Activated CD4-positive, alpha-beta T cell treated with anti-CD3 and anti-CD28 coated beads, Interleukin-2, amount 50 U/mL, for 48 hours (primary cell): ENCODE results near the gene STYX.
"Not testable (repeated sequence)": the region's sequence is repeated elsewhere in the genome, so short reads cannot be mapped to it uniquely, and the experiment has no call there.

ENCODE experiments used
- DNase-seq, 2 experiments: peaks; one replicate each; pipeline ENCODE4 v3.0.0-alpha.2; 2020

STYX gene

GRCh38 chr14:52729035-52729434 is 931 bp upstream of the STYX start:
- not testable (repeated sequence) for DNase-seq

DNA sequence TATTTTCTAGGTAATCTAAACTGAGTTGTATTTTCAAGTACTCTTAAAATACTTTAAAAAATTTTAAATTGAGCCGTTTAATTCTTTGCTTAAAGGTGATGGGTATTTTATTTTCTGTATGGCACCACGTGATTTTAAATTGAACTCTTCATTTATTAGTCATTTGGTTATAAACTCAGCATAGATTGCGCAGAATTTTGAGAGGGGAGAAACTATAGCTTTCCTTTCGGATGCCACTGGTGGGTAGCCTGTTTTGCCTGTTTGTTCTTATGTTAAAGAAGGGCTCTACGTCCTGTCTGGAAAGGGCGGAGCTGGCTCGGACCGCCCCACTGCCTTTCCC is 411 bp upstream of the STYX start:
- no peak for DNase-seq

DNA sequence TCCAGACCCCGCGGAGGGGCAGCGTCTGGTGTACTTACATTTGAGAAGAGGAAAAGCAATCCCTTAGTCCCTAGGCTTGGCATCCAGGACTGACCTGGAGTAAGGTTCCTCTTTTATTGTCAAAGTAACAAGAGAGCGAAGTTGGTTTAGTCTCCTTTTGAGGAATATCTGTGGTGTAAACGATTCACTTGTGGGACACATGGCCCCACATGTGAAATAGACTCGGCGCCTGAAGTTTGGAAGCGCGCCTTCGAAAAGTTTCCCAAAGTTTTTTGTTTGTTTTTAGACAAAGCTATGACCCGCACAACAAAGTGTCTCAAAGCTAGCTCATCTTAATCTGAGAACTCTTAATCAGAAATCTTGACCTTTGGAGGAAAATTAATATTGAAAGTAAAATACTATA is 744 bp downstream of the STYX start:
- DNase-seq, result no peak

DNA sequence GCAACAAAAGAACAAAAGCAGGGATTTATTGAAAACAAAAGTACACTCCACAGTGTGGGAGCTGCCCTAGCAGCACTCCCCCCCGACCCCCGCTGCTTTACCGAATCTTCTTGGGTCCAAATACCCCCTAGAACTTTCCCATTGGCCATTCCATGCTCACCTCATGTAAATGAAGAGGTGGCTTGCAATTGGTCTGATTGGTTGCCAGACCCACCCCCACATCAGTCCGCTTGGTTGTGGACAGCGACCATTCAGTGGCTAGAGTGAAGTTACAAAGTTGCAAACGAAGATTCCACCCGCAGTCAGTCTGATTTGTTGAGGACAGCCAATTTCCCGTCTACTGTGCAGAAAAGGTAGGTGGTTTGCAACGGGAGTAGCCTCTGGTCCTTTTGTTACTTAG is 3.9 kb downstream of the STYX start:
- no peak for DNase-seq

GRCh38 chr14:52735921-52736489 is 6.0 kb downstream of the STYX start:
- DNase-seq, result no peak

- no peak for DNase-seq
Observed at GRCh38 chr14:52738409-52738808, 8.4 kb downstream of the STYX start.

- DNase-seq, result no peak
Observed at GRCh38 chr14:52740751-52741150, 10.8 kb downstream of the STYX start.

DNA sequence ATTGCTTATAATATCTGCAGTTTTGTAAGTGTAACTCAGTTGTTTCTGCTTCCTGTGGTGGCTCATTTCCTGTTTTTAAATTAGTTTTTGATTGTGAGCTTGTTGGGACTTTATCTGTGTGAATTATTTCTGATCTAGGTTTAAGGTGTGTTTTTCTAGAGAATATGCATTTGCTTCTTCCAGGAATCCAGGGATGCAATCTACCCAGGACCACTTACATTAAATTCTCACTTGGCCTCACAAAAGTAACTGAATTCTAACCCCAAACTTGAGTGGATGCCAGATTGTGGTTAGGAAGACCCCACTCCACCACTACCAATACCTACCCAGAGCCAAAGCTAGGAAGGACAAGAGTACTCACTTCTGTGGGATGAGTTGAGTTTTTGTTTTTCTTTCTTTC is 11.9 kb downstream of the STYX start:
- DNase-seq, result no peak

DNA sequence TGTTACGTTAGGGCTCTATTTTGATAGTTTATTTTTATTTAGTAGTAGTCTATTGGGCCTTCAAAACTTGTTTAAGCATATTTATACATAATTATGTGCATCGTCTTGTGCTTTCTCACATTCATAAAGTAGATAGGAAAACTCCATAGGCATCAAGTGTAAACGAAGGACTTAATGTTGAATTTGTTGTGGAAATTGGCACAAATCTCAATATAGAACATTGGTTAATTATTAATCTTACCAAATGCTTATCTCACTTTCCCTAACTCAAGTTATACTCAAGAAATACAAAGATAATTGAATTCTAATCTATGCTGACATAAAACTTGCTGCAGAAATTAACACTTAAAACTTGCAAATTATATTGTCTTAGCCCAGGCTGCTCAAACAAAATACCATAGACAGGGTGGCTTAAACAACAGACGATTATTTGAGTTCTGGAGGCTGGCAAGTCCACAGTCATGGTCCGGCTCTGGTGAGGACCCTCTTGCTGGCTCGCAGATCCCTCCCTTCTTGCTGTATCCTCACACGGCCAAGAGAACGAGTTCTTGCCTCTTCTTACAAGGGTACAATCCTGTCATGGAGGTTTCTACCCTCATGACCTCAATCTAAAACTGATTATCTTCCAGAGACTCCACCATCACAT is 18.8 kb downstream of the STYX start:
- no peak for DNase-seq

- DNase-seq, result no peak
Observed at GRCh38 chr14:52755607-52756316, 25.8 kb downstream of the STYX start.

- DNase-seq, result no peak
Observed at GRCh38 chr14:52759145-52759544, 29.2 kb downstream of the STYX start.

DNA sequence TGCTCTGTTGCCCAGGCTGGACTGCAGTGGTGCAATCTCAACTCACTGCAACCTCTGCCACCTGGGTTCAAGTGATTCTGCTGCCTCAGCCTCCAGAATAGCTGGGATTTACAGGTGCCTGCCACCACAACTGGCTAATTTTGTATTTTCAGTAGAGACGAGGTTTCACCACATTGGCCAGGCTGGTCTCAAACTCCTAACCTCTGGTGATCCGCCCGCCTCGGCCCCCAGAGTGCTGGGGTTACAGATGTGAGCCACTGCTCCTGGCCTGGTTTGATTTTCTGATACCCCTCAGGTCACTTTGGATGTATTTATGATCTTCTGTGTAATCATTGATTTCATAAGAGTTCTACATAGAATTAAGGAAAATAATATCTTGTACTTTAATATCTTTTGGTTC is 33.0 kb downstream of the STYX start:
- not testable (repeated sequence) for DNase-seq

GRCh38 chr14:52767058-52767833 is 37.3 kb downstream of the STYX start:
- no peak for DNase-seq

DNA sequence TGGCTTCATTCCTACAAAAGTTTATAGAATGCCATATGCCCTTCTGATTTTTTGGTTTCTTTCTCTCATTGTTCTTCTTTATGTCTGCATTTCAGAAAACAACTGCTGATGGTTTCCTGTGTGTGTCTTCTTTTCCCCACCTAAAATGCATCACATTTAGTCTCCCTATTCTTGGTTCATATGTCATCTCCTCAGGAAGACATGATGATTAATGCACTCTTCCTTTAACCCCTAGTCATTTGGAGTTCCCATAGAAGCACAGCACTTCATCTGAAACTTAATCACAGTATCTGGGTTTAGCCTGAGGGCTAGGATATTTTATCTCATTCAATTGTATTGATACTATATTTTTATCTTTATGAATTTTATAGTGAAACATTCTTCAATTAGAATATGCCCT is 39.9 kb downstream of the STYX start:
- no peak for DNase-seq

DNA sequence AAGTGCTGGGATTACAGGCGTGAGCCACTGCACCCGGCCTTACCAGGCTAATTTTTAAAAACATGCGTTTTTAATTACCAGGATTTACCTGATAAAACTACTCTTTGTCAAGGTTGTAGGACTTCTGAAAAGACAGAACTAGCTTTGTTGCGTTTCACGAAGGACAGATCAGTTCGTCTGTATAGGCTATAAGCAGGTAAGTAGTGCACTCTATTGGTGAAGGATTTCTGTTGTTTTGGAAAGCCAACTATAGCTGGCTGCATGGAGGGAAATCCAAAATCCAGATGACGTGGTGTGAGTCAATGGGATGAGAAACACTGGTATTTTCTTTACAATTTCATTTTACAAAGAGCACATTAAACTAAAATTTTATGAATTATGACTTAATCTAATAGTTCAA is 46.9 kb downstream of the STYX start:
- no peak for DNase-seq

- no peak for DNase-seq
Observed at GRCh38 chr14:52778702-52779101, 48.7 kb downstream of the STYX start.

GRCh38 chr14:52780893-52781292 is 50.9 kb downstream of the STYX start:
- no peak for DNase-seq

- DNase-seq, result no peak
Observed at GRCh38 chr14:52781629-52782028, 51.7 kb downstream of the STYX start.

GRCh38 chr14:52783206-52783605 is 53.2 kb downstream of the STYX start:
- no peak for DNase-seq

GRCh38 chr14:52786887-52787286 is 56.9 kb downstream of the STYX start:
- DNase-seq, result no peak

GRCh38 chr14:52789118-52789517 is 59.2 kb downstream of the STYX start:
- DNase-seq, result no peak

DNA sequence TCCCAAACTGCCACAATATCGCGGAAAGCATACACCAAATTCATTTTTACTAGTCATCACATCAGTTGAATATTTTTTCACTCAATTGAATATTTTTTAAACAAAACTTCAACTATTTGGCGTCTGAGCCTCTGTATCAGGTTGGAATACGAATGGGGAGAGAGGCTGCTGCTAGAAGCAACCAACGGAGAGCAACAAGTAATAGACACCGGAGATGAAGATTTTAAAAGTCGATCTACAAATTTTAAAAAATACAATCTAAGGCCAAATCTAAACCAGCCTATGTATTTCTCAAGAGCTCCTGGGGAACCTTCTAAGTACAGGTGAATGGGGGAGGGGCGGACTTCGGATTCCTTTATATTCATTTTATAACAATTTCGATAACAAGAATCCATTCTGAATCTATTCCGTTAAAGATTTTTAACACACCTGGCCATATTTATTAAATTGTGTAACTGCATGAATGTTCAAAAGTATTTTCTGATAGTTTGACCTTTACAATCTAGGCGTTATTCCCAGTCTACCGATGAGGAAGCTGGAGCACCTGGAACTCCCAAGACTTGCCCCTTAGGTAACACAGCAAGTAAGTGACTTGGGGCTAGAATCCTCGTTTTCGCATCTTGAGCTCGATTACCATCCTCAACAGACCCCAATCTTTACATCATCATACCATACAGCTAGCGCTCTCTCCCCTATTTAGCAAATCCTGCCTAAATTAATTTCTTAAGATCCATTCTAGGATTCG is 60.2 kb downstream of the STYX start:
- no peak for DNase-seq

DNA sequence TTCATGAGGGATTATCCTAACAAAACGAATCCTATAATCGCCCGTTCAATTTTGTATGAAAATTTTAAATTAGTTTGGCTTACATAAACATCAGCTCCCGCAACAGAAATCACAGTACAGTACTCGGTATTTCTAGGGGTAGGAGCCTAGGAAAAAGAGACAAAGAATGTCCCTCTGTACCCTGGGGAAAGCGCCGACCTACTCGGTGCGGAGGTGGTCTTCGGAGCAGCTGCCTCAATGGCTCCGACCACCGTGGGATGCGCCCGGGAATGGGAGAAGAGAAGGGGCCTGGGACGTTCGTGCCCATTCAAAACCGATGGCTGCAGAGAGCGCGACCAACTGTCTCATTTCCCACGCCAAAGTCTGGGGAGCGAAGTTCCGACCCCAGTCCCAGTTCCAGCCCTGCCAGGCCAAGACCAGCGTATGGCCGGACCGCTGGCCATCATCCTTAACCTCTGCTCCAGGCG is 60.8 kb downstream of the STYX start:
- DNase-seq, result no peak
